ENCODE measurements around the gene ATG7. TPM values are rescaled to one million over a fixed set of nuclear protein-coding genes. Genes with fewer than 3 reads are reported as not detected.
A peak's percentile ranks its signal among the peaks of the same experiment; 100 is the strongest.

ATG7 gene
- polyA plus RNA-seq, 2 of the 4 experiments (the other 2 are of a cell fraction): 27.2 to 41.2 TPM

- 87% methylated on average over 4 of the region's 4 CpGs for whole genome bisulfite sequencing (ENCODE audit: missing lambda C conversion rate)
- Histone ChIP-seq H3K27ac (no peak overlapping the region), H3K4me2 (no peak overlapping the region), H3K4me1 (peaks cover 14% of the 10 kb centered on the region; the same call in 2 of the 3 replicates), H3K9me3 (no peaks in the 10 kb centered on the region), H3K4me3 (no peak overlapping the region)
- DNase-seq (ENCODE audit: low read depth in 1 of 2, low spot score in 1 of 2) (no peak), FAIRE-seq (no peak), ATAC-seq (no peak)
- POLR2A ChIA-PET: no interaction called here
- TF ChIP-seq MAX (IDR thresholded peaks at IDR 0.05): no peak
- no peak for TF ChIP-seq CBX2 (IDR thresholded peaks at IDR 0.05; ENCODE audit: borderline replicate concordance, low read depth)
- TF ChIP-seq MAFK (IDR thresholded peaks at IDR 0.05; ENCODE audit: partially characterized antibody): peak; percentile 56
- CTCF ChIA-PET: interaction anchor here (1.2 kb wide), 1 partner anchor 21 kb away, joined by 3 read pairs; no protein-coding TSS in a partner anchor
These were observed 312.4 kb downstream of the ATG7 start for GRCh38 chr3:11584570-11584969.

- ChIA-PET POLR2A (no interaction called here), CTCF (interaction anchor here (0.9 to 1.3 kb wide), 3 partner anchors 8 to 209 kb away, joined by 3 read pairs; no protein-coding TSS in a partner anchor)
- no peak for FAIRE-seq
- no peak overlapping the region for H3K27ac ChIP-seq
- peaks cover 19% of the 10 kb centered on the region; the same call in 2 of the 3 replicates for H3K4me1 ChIP-seq
- no peak for ATAC-seq
- WGBS (ENCODE audit: missing lambda C conversion rate): 93% methylated on average over 12 of the region's 12 CpGs
- DNase-seq (ENCODE audit: low read depth in 1 of 2, low spot score in 1 of 2): no peak
- no peak overlapping the region for H3K4me2 ChIP-seq
- TF ChIP-seq HOXB13 (CRISPR knock-in tag; IDR thresholded peaks at IDR 0.05; ENCODE audit: low read depth) (no peak), ZC3H11A (IDR thresholded peaks at IDR 0.05) (no peak), CTCF (IDR thresholded peaks at IDR 0.05) (no peak), KDM1A (IDR thresholded peaks at IDR 0.05; ENCODE audit: low read depth) (no peak), POLR2AphosphoS2 (conservative IDR thresholded peaks at IDR 0.05; ENCODE audit: low read length) (no peak), ESRRA (IDR thresholded peaks at IDR 0.05; ENCODE audit: borderline replicate concordance, low read length) (no peak), NPAS2 (CRISPR knock-in tag; IDR thresholded peaks at IDR 0.05; ENCODE audit: borderline replicate concordance) (no peak), E2F6 (IDR thresholded peaks at IDR 0.05; ENCODE audit: borderline replicate concordance, low read depth) (no peak), ELK1 (IDR thresholded peaks at IDR 0.05; ENCODE audit: low read depth, low read length) (no peak), BHLHE40 (IDR thresholded peaks at IDR 0.05; ENCODE audit: low read depth, low read length) (no peak), FOSB (CRISPR knock-in tag; IDR thresholded peaks at IDR 0.05) (no peak), RCOR1 (IDR thresholded peaks at IDR 0.05; ENCODE audit: low read depth, low read length) (no peak), RNF2 (IDR thresholded peaks at IDR 0.05; ENCODE audit: borderline replicate concordance, low read depth) (no peak), BCL3 (IDR thresholded peaks at IDR 0.05) (no peak), MAFK (IDR thresholded peaks at IDR 0.05; ENCODE audit: partially characterized antibody) (no peak), POLR2A (IDR thresholded peaks at IDR 0.05; ENCODE audit: low read length) (no peak), ZNF302 (CRISPR knock-in tag; IDR thresholded peaks at IDR 0.05) (no peak), RFX5 (IDR thresholded peaks at IDR 0.05) (no peak)
- H3K4me3 ChIP-seq: no peak overlapping the region
- no peaks in the 10 kb centered on the region for H3K9me3 ChIP-seq
These were observed 315.6 kb downstream of the ATG7 start for GRCh38 chr3:11587766-11588165.

Data from A549 (cell line).